ENCODE results near the gene NDST4.

NDST4 gene

DNA sequence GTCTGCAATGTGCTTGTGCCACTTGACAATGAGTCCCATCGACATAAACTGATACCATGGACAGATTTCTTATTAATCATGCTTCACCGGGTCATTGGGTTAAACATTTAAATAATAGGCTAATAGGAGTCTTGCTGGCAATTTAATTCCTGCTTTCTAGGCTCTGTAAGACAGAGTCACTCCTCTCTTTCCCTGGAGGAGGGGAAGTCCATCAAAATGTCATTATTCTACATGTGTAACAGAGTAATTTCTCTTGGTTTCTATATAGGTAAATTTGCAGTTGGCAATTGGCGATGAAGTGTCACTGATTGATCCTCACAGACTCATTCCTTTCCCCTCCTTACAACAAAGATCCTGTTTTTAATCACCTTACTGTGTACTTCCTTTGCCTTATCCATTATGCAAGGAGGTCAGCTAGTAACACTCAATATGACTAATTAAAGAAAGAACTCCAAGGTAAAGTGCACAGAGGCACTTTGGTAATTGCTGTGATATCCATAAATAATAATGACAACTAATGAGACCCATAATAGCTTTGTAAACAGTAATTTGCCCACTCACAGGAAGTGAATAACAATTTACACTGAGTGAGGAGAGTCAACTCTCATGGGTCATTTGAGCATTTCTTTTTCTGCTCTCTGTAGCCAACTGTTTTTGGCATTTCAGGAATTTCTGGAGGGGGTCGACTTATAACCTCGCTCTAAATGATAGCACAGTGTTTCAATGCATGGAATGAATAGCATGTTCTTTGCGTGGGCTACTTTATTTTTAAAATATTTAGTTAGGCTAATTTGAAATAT lies 330.8 kb downstream of the NDST4 start:
- no peak for DNase-seq

DNA sequence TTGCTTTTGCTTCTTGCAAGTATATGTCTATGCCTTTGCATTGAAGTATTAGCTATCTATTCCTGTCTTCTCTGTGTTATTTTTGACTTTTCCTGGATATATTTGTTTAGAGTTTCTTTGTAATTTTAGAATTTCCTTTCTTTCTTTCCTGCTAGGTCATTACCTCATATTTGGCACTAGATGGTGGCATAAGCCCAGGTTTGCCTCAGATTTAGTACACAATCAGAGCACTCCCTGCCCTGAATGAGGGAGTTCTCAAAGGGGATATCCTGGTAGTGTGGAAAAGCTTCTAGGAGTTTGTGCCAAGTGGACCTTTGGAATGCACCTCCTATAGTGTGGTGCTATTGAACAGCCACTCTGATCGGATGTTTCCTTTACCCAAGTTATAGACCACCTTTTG lies 333.2 kb downstream of the NDST4 start:
- no peak for DNase-seq
